Ascending aorta (tissue), 2 donors: ENCODE measurements around the gene BICRA. TPM values are rescaled to one million over a fixed set of nuclear protein-coding genes. Genes with fewer than 3 reads are reported as not detected.

ENCODE experiments used
- DNase-seq, 2 donors: peaks; one replicate each; pipeline ENCODE4 v3.0.0-alpha.2; 2019; ENCODE audit warnings: low spot score in 2 of 2
- H3K27ac ChIP-seq, 2 donors: fragments of 200-600 bp; sonication (generic); one replicate each; pipeline ENCODE4 v1.5.1; 2016 to 2017; ENCODE audit warnings: mild to moderate bottlenecking in 1 of 2
- H3K27me3 ChIP-seq: fragments of 200-600 bp; sonication (generic); one replicate; pipeline ENCODE4 v1.5.1; 2017
- H3K36me3 ChIP-seq, 2 donors: fragments of 200-600 bp; sonication (generic); one replicate each; pipeline ENCODE4 v1.5.1; 2016
- H3K4me1 ChIP-seq, 2 donors: fragments of 200-600 bp; sonication (generic); one replicate each; pipeline ENCODE4 v1.5.1; 2016 to 2017; ENCODE audit warnings: mild to moderate bottlenecking in 1 of 2
- H3K4me3 ChIP-seq, 2 donors: fragments of 200-600 bp; sonication (generic); one replicate each; pipeline ENCODE4 v1.5.1; 2016 to 2017; ENCODE audit warnings: mild to moderate bottlenecking in 1 of 2
- H3K9me3 ChIP-seq, 2 donors: fragments of 200-600 bp; sonication (generic); one replicate each; pipeline ENCODE4 v1.5.1; 2016
- intact Hi-C: fragments of 100-400 bp; cut with DNase I; formaldehyde crosslinking; loops from one replicate; pipeline ENCODE4 v1.15.1; 2023
- total RNA-seq: library from RNA; depleted of rRNA; stranded (reverse); fragments of >200 nt; gene quantifications from one replicate; pipeline ENCODE4 v1.1.0, GENCODE V29; 2016
- TF ChIP-seq, protein P1 (sequence below), 3 experiments: fragments of 200-600 bp in 2 of 3; fragments of 450-650 bp in 1 of 3; sonication (generic) in 2 of 3; IDR thresholded peaks; one replicate each; pipeline ENCODE4 v1.5.1; 2016 to 2019; ENCODE audit warnings: antibody characterized with exemption in 3 of 3, mild to moderate bottlenecking in 1 of 3, moderate library complexity in 1 of 3

BICRA gene
- total RNA-seq, 1 donor from 2014 or later, result 19.7 TPM

DNA sequence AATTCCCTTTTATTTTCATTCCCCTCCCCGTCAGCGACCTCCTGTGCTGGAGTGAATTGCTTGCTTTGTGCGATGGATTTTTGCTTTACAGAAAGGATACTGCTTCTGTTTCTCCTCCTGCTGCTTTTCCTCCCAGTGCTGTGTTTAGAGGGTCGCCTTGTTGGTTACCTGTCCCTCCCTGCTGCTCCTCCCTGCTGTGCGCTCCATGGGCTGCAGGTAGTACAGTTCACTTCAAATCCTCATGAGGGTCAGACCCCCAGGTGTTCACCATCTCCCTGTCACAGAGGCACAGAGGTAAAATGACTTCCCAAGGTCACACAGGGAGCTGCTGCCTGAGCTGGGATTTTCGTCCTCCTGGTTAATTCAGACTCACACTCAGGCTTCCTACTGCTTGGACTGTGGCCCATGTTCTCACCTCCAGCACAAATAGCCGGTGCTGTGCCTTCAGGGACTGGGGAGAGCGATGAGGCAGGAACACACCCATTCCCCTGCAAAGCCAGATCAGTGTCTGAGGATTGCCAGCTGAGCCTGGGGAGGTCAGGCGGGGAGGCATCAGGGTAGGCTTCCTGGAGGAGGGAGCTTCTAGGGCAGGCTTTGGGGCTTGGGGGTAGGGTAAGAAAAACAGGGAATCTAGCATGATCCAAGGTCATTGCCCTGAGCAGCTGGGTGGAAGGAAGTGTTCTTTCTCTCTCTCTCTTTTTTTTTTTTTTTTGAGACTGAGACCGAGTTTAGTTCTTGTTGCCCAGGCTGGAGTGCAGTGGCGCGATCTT is 14.4 kb downstream of the BICRA start:
- no peak for DNase-seq
- Histone ChIP-seq H3K27me3 (no peaks in the 10 kb centered on the region), H3K9me3 (no peaks in the 10 kb centered on the region), H3K4me1 (peaks cover 0 to 3% of the 10 kb centered on the region in 2 donors), H3K4me3 (no peak overlapping the region), H3K36me3 (peaks cover 3 to 4% of the 10 kb centered on the region in 2 donors), H3K27ac (no peak overlapping the region)
- intact Hi-C loops, result no loop called here
- TF ChIP-seq, protein P1, sequence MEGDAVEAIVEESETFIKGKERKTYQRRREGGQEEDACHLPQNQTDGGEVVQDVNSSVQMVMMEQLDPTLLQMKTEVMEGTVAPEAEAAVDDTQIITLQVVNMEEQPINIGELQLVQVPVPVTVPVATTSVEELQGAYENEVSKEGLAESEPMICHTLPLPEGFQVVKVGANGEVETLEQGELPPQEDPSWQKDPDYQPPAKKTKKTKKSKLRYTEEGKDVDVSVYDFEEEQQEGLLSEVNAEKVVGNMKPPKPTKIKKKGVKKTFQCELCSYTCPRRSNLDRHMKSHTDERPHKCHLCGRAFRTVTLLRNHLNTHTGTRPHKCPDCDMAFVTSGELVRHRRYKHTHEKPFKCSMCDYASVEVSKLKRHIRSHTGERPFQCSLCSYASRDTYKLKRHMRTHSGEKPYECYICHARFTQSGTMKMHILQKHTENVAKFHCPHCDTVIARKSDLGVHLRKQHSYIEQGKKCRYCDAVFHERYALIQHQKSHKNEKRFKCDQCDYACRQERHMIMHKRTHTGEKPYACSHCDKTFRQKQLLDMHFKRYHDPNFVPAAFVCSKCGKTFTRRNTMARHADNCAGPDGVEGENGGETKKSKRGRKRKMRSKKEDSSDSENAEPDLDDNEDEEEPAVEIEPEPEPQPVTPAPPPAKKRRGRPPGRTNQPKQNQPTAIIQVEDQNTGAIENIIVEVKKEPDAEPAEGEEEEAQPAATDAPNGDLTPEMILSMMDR (IDR thresholded peaks at IDR 0.05), result no peak

DNA sequence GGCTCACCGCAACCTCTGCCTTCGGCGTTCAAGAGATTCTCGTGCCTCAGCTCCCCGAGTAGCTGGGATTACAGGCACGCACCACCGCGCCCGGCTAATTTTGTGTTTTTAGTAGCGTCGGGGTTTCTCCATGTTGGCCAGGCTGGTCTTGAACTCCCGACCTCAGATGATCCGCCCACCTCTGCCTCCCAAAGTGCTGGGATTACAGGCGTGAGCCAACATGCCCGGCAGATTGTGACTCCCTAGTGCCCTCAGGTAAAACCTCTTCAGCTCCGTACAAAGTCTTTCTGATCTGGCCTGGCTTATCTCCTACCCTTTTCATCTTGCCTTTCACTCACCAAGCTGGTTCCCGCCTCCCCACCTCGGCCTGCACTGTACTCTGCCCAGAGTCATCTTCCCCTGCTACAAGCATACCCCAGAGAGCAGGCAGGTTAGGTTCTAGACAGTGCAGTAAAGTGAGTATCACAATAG is 15.0 kb downstream of the BICRA start:
- H3K27ac ChIP-seq, result no peak overlapping the region
- peaks cover 0 to 3% of the 10 kb centered on the region in 2 donors for H3K4me1 ChIP-seq
- no peak for DNase-seq
- H3K4me3 ChIP-seq, result no peak overlapping the region
- no peaks in the 10 kb centered on the region for H3K27me3 ChIP-seq
- H3K36me3 ChIP-seq, result peaks cover 3 to 4% of the 10 kb centered on the region in 2 donors
- intact Hi-C loops, result no loop called here
- TF ChIP-seq, protein P1 (IDR thresholded peaks at IDR 0.05), result no peak
- H3K9me3 ChIP-seq, result no peaks in the 10 kb centered on the region

DNA sequence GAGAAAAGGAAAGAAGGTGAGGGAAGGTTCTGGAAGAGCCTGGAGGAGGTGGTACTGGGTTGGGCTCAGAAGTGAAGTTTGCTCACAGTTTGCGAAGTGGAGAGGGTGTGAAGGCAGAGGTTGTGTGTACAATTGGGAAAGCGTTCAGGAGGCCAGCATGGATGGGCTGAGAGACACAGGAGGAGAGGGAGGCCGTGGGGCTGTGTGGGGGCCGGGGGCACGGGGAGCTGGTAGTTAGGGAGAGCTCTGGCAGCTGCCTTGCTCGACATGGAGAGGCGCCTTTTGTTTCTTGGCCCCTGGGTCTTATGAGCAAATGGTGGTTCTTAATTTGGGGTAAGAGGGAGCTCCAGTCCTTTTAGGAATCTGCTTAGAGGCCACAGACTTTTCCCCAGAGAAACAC is 16.7 kb downstream of the BICRA start:
- peaks cover 3 to 4% of the 10 kb centered on the region in 2 donors for H3K36me3 ChIP-seq
- H3K4me3 ChIP-seq, result no peak overlapping the region
- H3K9me3 ChIP-seq, result no peaks in the 10 kb centered on the region
- peaks cover 0 to 3% of the 10 kb centered on the region in 2 donors for H3K4me1 ChIP-seq
- no peaks in the 10 kb centered on the region for H3K27me3 ChIP-seq
- intact Hi-C loops, result no loop called here
- TF ChIP-seq, protein P1 (IDR thresholded peaks at IDR 0.05), result no peak
- DNase-seq, result no peak
- H3K27ac ChIP-seq, result no peak overlapping the region

DNA sequence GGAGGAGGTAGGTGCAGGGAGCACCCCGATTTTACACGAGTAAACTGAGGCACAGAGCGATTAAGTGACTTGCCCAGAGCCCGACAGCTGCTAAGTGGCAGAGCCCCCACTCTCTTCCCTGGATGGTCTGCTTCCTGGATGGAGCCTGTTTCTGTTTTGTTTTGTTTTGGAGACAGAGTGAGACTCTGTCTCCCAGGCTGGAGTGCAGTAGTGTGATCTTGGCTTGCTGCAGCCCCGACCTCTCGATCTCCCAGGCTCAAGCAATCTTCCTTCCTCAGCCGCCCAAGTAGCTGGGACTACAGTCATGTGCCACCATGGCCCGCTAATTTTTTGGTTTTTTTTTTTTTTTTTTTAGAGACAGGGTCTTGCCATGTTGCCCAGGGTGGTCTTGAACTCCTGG is 17.3 kb downstream of the BICRA start:
- no peak overlapping the region for H3K27ac ChIP-seq
- H3K36me3 ChIP-seq, result peaks cover 0 to 4% of the 10 kb centered on the region in 2 donors
- TF ChIP-seq, protein P1 (IDR thresholded peaks at IDR 0.05), result no peak
- H3K9me3 ChIP-seq, result no peaks in the 10 kb centered on the region
- H3K4me3 ChIP-seq, result no peak overlapping the region
- DNase-seq, result no peak
- intact Hi-C loops, result no loop called here
- H3K4me1 ChIP-seq, result peaks cover 0 to 3% of the 10 kb centered on the region in 2 donors
- no peaks in the 10 kb centered on the region for H3K27me3 ChIP-seq

DNA sequence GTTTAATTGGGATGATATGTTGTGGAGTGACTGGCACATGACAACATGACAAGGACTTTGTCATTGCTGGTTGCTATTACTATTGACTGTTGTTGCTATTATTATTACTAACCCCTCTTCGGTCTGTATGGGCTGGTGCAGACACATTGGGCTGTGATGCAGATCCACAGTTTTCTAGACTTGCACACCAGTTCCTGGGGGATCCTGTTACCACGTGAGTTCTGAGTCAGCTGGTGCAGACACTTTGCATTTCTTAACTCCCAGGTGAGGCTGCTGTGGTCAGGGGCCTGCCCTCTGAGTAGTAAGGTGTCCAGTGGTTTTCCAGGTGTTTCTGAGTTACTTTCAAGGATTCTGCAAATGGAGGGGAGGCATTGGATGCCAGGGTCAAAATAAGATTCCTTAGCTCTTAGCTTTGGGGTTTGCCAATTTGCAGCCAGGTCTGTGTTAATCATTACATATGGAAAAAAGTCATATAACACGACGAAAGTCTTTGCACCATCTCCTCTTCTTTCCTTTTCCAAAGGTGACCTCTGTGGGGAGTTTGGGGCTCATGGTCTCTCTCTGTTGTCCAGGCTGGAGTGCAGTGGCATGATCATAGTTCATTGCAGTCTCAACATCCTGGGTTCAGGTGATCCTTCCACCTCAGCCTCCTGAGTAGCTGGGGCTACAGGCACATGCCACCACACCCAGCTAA is 19.3 kb downstream of the BICRA start:
- no peaks in the 10 kb centered on the region for H3K9me3 ChIP-seq
- H3K36me3 ChIP-seq, result peaks cover 0 to 3% of the 10 kb centered on the region in 2 donors
- no peak for DNase-seq
- TF ChIP-seq, protein P1 (IDR thresholded peaks at IDR 0.05), result no peak
- H3K27ac ChIP-seq, result no peak overlapping the region
- no peak overlapping the region for H3K4me3 ChIP-seq
- H3K4me1 ChIP-seq, result peaks cover 0 to 14% of the 10 kb centered on the region in 2 donors
- intact Hi-C loops, result no loop called here
- H3K27me3 ChIP-seq, result no peaks in the 10 kb centered on the region
